Activated CD8-positive, alpha-beta memory T cell treated with anti-CD3 and anti-CD28 coated beads, Interleukin-2, amount 10 ng/mL, durations not matched to agents 7 days and 5 days (primary cell): ENCODE measurements around the gene SFXN3. TPM values are rescaled to one million over a fixed set of nuclear protein-coding genes. Genes with fewer than 3 reads are reported as not detected.
A peak's percentile ranks its signal among the peaks of the same experiment; 100 is the strongest.

Source experiments
- ATAC-seq: fragments of 150-1000 bp; cut with Tn5 transposase; one replicate; pipeline ENCODE4 v1.10.0; 2021; ENCODE audit warnings: moderate library complexity
- CTCF ChIA-PET: fragments of 350-600 bp; sonication (Branson Sonifier 250); formaldehyde crosslinking; loops from one replicate; lab custom pipeline; 2021; ENCODE audit warnings: antibody characterized with exemption; lab: Charles Lee
- DNase-seq: peaks from one replicate; pipeline ENCODE4 v3.0.0-alpha.2; 2020
- H3K27ac Mint-ChIP-seq: one replicate; pipeline ENCODE4 v1.8.0; 2021; ENCODE audit warnings: mild to moderate bottlenecking, mixed read lengths
- H3K27me3 Mint-ChIP-seq: one replicate; pipeline ENCODE4 v1.8.0; 2021; ENCODE audit warnings: mixed read lengths
- H3K36me3 Mint-ChIP-seq: one replicate; pipeline ENCODE4 v1.8.0; 2021; ENCODE audit warnings: mild to moderate bottlenecking, mixed read lengths
- H3K4me1 Mint-ChIP-seq: one replicate; pipeline ENCODE4 v1.8.0; 2021; ENCODE audit warnings: mixed read lengths
- H3K4me3 Mint-ChIP-seq: one replicate; pipeline ENCODE4 v1.8.0; 2021; ENCODE audit warnings: mild to moderate bottlenecking, moderate library complexity, mixed read lengths
- H3K9me3 Mint-ChIP-seq: one replicate; pipeline ENCODE4 v1.8.0; 2022; ENCODE audit warnings: low read depth, mixed read lengths
- total RNA-seq, 2 experiments: library from RNA; stranded (reverse); gene quantifications; one replicate each; pipeline ENCODE4 v1.2.3, GENCODE V29; 2021

The SFXN3 gene
- total RNA-seq, 2 experiments from 2014 or later = 38.2 to 48.8 TPM

DNA sequence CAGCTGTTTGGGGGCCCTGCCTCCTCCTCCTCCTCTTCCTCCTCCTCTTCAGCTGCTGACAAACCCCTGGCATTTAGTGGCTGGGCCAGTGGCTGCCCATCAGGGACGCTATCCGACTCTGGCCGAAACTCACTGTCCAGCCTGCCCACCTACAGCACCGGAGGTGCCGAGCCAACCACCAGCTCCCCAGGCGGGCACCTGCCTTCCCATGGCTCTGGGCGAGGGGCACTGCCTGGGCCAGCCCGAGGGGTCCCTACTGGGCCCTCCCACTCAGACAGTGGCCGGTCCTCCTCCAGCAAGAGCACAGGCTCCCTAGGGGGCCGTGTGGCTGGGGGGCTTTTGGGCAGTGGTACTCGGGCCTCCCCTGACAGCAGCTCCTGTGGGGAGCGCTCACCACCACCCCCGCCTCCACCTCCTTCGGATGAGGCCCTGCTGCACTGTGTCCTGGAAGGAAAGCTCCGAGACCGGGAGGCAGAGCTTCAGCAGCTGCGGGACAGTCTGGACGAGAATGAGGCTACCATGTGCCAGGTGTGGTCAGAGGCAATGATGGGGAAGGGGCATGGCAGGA lies 27.3 kb upstream of the SFXN3 start:
- H3K4me1 Mint-ChIP-seq = peaks cover 6% of the 10 kb centered on the region
- CTCF ChIA-PET = interaction anchor here (1.5 to 13.2 kb wide), 2 partner anchors 13 to 46 kb away, joined by 3 to 174 read pairs; no protein-coding TSS in a partner anchor
- no peak overlapping the region for H3K27ac Mint-ChIP-seq
- H3K9me3 Mint-ChIP-seq = no peaks in the 10 kb centered on the region
- ATAC-seq (no peak), DNase-seq (no peak)
- no peaks in the 10 kb centered on the region for H3K36me3 Mint-ChIP-seq
- H3K27me3 Mint-ChIP-seq = no peaks in the 10 kb centered on the region
- no peak overlapping the region for H3K4me3 Mint-ChIP-seq

DNA sequence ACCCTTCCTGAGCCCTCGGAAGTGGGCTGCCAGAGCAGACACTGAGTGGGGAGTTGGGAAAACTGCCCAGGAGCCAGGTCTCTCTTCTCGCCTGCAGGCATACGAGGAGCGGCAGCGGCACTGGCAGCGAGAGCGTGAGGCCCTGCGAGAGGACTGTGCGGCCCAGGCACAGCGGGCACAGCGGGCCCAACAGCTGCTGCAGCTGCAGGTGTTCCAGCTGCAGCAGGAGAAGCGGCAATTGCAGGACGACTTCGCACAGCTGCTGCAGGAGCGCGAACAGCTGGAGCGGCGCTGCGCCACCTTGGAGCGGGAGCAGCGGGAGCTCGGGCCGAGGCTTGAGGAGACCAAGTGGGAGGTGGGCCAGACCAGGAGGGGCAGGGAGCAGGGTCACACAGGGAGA lies 25.7 kb upstream of the SFXN3 start:
- ATAC-seq (no peak), DNase-seq (no peak)
- Mint-ChIP-seq H3K27ac (no peak overlapping the region), H3K36me3 (no peaks in the 10 kb centered on the region), H3K9me3 (no peaks in the 10 kb centered on the region), H3K4me3 (no peak overlapping the region), H3K4me1 (peaks cover 3% of the 10 kb centered on the region), H3K27me3 (no peaks in the 10 kb centered on the region)
- CTCF ChIA-PET = interaction anchor here (1.5 to 13.2 kb wide), 2 partner anchors 11 to 47 kb away, joined by 3 to 174 read pairs; no protein-coding TSS in a partner anchor

DNA sequence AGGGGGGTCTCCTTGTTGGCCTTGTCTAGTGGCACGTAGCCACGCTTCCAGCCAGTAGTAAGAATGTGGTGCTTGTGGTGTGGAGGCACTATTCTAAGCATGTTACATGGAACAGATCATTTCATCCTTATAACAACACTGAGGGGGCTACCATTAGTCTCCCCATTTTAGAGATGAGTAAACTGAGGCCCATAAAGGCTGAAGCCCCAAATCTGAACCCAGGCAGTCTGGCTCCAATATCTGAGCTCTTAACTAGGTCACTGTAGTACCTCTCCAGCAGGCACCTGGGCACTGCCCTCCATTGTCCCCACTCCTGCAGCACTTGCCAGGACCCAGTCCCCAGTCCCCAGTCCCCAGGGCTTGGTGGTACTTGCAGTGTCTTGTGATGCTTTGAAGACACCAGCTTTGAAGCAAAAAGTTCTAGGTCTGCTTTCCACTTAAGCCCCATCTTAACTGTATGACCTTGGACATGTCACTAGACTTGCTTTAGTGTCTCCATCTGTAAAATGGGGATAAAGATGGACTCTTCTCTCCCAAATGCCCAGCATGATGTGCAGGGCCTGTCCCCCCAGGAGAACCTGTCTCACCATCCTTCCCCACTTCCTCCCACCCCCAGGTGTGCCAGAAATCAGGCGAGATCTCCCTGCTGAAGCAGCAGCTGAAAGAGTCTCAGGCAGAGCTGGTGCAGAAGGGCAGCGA lies 25.0 kb upstream of the SFXN3 start:
- Mint-ChIP-seq H3K27me3 (no peaks in the 10 kb centered on the region), H3K27ac (no peak overlapping the region), H3K9me3 (no peaks in the 10 kb centered on the region), H3K36me3 (no peaks in the 10 kb centered on the region), H3K4me1 (peaks cover 2% of the 10 kb centered on the region), H3K4me3 (no peak overlapping the region)
- no peak for DNase-seq
- ATAC-seq = no peak
- CTCF ChIA-PET = interaction anchor here (2.2 to 13.2 kb wide), 3 partner anchors 8 to 26 kb away, joined by 6 to 174 read pairs (median 16); no protein-coding TSS in a partner anchor

DNA sequence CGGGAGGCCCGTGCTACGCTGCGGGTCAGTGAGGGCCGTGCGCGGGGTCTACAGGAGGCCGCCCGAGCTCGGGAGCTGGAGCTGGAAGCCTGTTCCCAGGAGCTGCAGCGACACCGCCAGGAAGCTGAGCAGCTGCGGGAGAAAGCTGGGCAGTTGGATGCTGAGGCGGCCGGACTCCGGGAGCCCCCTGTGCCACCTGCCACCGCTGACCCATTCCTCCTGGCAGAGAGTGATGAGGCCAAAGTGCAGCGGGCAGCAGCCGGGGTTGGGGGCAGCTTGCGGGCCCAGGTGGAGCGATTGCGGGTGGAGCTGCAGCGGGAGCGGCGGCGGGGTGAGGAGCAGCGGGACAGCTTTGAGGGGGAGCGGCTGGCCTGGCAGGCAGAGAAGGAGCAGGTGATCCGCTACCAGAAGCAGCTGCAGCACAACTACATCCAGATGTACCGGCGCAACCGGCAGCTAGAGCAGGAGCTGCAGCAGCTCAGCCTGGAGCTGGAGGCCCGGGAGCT lies 24.4 kb upstream of the SFXN3 start:
- DNase-seq = no peak
- Mint-ChIP-seq H3K27me3 (no peaks in the 10 kb centered on the region), H3K4me1 (no peaks in the 10 kb centered on the region), H3K27ac (no peak overlapping the region), H3K36me3 (no peaks in the 10 kb centered on the region), H3K9me3 (no peaks in the 10 kb centered on the region), H3K4me3 (no peak overlapping the region)
- CTCF ChIA-PET = interaction anchor here (1.1 to 2.3 kb wide), 4 partner anchors 9 to 25 kb away, joined by 4 to 16 read pairs (median 6); partner anchors contain the start of genes PDZD7 and SFXN3
- no peak for ATAC-seq

DNA sequence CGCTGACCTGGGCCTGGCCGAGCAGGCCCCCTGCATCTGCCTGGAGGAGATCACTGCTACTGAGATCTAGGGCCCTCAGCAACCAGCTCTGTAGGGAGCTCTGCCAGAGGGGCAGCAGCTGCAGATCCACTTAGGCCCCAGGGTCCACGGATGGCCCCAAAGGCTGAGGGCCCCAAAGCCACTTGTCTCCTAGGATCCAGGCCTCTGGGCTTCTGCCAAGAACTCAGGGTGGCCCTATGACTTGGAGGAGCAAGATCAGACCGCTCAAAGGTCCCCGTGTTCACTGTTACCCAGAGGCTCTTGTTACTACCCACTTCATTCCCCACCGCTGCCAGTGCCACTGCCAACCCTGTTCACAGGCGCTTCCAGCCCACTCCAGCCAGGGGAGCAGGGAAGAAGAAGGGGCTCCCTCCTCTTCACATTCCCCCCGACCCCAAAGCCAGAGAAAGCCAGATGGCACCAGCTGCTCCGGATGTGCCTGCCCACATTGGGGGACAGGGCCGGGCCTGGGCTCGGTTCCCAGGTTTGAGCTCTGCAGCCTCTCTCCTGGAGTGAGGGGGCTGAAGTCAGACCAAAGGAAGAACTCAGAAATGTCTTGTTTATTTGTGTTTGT lies 23.8 kb upstream of the SFXN3 start:
- Mint-ChIP-seq H3K27ac (no peak overlapping the region), H3K4me3 (no peak overlapping the region), H3K27me3 (no peaks in the 10 kb centered on the region), H3K36me3 (no peaks in the 10 kb centered on the region), H3K9me3 (no peaks in the 10 kb centered on the region), H3K4me1 (no peaks in the 10 kb centered on the region)
- ATAC-seq = no peak
- no peak for DNase-seq
- CTCF ChIA-PET = interaction anchor here (1.1 to 2.3 kb wide), 4 partner anchors 9 to 25 kb away, joined by 4 to 16 read pairs (median 6); partner anchors contain the start of genes PDZD7 and SFXN3

DNA sequence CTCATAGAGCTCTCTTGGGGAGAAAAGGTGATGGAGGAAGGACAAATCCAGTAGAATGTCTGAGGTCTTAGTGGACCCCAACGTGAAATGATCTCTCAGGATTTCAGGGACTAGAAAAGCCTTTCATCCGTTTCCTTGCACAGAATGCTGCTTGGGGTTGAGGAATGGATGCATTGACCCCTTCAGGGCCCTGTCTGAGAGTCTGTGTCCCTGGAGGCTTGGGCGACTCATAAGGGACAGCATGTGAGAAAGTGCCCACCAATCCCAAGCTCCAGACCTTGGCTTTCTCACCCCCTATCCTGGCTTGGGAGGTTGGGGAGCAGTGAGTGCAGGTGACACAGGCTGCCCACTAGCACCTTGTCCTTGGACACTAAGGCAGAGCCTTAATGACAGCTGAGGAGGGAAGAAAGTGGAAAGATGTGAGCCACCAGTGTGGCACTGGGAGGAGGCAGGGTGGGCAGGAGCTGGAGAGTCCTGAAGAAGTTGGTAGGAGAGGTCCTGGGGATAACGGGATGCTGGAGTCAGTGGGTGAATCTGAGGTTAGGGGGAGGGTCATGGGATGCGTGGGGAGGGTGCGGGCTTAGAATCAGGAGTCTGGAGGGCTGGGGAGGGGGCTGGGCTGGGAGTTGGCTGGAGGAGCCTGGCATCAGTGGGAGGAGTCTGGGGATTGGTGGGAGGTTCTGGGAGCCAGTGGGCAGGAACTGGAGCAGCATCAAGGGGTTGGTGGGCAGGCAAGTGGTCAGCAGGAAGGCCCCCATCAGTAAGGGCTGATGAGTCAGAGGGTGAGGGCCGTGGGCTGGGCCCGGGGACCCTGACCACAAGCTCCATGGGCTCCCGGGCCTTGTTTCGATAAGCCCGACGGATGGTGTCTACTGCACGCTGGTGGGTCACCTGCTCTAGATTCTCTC lies 22.9 kb upstream of the SFXN3 start:
- no peak overlapping the region for H3K27ac Mint-ChIP-seq
- CTCF ChIA-PET = interaction anchor here (1.1 to 2.3 kb wide), 6 partner anchors 9 to 24 kb away, joined by 3 to 16 read pairs (median 6); no protein-coding TSS in a partner anchor
- H3K4me1 Mint-ChIP-seq = peaks cover 7% of the 10 kb centered on the region
- H3K27me3 Mint-ChIP-seq = peaks cover 1% of the 10 kb centered on the region
- no peak for ATAC-seq
- DNase-seq = no peak
- no peaks in the 10 kb centered on the region for H3K9me3 Mint-ChIP-seq
- no peaks in the 10 kb centered on the region for H3K36me3 Mint-ChIP-seq
- H3K4me3 Mint-ChIP-seq = no peak overlapping the region

DNA sequence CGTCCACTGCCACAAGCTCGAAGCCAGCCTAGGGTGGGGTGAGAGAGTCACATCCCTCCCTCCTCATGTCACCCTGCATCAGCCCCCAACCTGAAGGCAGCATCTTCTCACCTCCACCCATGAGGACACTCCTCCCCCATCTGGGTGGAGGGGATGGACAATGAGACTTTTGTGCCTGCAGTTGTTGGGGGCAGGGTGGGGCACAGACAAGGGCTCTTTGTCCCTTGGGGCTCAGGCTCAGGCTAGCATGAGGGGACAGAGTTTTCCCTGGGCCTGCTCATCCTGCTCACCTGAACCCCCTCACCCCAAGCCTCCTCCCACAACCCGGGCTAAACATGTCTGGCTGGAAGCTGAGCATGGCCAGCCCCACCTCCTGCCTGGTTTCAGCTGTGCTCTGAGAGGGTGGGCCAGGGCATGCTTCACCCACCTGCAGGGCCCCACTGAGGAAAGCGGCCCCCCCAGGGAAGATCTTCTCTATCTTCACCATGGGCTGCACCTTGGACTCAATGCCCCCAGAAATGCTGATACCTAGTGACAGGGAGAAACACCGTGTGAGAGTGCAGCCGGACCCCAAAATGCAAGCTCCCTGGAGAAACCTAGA lies 22.1 kb upstream of the SFXN3 start:
- Mint-ChIP-seq H3K27ac (no peak overlapping the region), H3K36me3 (no peaks in the 10 kb centered on the region), H3K9me3 (no peaks in the 10 kb centered on the region), H3K4me3 (no peak overlapping the region), H3K4me1 (peaks cover 12% of the 10 kb centered on the region), H3K27me3 (peaks cover 3% of the 10 kb centered on the region)
- DNase-seq (no peak), ATAC-seq (no peak)
- CTCF ChIA-PET = interaction anchor here (1.1 to 2.3 kb wide), 3 partner anchors 8 to 11 kb away, joined by 3 to 9 read pairs (median 7); no protein-coding TSS in a partner anchor

DNA sequence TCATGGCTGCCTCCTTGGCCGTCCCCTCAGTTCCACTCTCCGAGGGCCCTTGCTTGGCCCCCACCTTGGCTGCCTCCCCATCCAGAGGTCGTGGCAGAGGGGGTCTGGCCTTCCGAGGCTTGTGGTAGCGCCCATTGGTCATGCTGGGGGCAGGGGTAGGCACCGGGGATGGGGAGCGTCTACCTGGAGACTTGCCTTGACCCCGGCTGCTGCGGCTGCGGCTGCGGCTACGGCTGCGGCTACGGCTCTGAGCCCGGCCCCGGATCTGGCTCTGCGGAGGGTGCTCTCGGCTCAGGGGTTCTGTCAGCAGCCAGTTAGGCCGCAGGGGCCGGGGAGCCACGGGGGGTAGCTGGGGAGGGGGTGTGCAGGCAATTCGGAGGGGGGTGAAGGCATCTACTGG lies 20.7 kb upstream of the SFXN3 start:
- DNase-seq (no peak), ATAC-seq (no peak)
- Mint-ChIP-seq H3K36me3 (no peaks in the 10 kb centered on the region), H3K4me1 (peaks cover 26% of the 10 kb centered on the region), H3K27me3 (peaks cover 3% of the 10 kb centered on the region), H3K27ac (no peak overlapping the region), H3K9me3 (no peaks in the 10 kb centered on the region), H3K4me3 (no peak overlapping the region)
- CTCF ChIA-PET = interaction anchor here (0.8 to 2.3 kb wide), 2 partner anchors 8 to 12 kb away, joined by 3 to 7 read pairs; no protein-coding TSS in a partner anchor

DNA sequence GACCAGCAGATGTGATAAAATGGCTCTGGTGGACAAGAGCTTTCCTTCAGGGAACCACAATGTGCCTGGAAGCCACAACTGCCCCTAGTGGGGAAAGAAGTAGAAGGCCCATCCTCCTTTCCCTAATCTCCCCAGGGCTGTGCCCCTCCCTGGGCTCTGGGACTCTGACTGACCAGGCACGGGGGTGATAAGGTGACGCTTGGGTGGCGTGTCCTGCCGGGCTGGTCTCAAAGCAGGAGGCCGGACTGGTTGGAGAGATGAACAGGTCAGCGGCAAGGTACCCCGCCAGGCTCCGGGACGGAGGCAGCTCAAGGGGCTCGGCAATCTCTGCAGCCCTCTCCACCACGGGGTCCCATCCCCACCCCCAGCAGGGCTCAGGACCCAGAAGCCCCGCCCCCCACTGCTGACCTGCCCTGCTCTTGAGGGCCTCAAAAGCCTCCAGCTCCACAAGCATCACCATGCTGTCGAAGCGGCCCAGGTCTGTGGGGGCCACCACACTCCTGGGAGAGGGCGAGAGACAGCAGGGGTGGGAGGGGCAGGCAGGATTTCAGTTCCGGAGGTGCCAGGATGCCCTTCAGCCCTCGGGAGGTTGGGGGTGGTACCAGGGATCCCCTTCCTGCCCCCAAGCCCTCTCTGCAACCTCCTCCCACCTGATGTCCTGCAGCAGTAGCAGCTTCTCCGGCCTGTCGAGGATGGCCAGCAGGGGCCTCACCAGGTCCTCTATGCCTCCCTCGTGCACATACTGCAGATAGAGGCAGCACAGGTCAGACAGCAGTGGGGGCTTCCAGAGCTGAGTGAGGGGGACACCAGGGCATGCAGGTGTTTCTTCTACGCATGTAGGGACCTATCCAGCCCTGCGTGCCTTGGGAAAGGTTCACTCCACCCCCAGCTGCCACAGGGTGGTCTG lies 19.3 kb upstream of the SFXN3 start:
- Mint-ChIP-seq H3K36me3 (no peaks in the 10 kb centered on the region), H3K27me3 (peaks cover 8% of the 10 kb centered on the region), H3K27ac (no peak overlapping the region), H3K9me3 (no peaks in the 10 kb centered on the region), H3K4me1 (peaks cover 27% of the 10 kb centered on the region), H3K4me3 (no peak overlapping the region)
- ATAC-seq (no peak), DNase-seq (no peak)
- CTCF ChIA-PET = interaction anchor here (0.7 to 1.6 kb wide), 8 partner anchors 9 to 43 kb away, joined by 4 to 8 read pairs (median 5); partner anchors contain the start of genes LZTS2 and SEMA4G

DNA sequence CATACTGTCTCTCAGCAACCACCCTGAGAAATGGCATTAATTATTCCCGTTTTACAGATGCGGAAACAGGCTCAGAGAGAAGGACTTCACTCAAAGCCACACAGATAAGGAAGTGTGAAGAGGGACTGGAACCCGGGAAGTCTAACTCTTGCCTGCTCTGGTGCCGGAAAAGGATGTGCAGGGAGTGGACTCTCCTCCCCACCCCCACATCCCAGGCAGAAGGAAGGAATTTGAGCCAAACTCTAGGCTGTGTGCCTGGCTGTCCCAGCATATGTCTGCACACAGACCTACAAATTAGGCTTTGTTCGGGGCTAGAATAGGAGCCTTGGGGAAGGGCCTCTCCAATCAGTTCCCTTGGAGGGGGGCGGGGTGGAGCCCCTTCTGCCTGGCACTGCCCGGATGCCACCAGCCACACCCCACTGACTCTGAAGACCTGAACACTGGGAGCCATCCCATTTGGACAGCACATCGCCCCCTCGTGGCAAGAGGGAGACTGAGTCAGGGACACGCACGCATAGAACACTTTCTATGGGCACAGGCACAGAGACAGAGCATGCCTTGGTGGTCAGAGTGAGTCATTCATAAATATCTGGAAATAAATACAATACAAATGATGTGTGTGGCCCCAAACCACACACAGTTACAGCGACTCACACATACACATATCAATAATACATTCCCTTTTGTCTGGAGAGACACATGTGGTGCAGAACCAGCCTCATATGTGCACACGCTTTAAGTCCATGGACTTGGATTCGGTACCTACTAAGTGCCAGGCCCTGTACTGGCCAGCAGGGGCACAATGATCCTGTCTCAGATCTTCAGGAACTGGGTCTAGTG lies 18.3 kb upstream of the SFXN3 start:
- DNase-seq (peak; percentile 89), ATAC-seq (peak; percentile 90)
- H3K4me1 Mint-ChIP-seq = peaks cover 27% of the 10 kb centered on the region
- no peaks in the 10 kb centered on the region for H3K36me3 Mint-ChIP-seq
- CTCF ChIA-PET = interaction anchor here (0.8 to 7.6 kb wide), 7 partner anchors 10 to 31 kb away, joined by 4 to 174 read pairs (median 6); partner anchors contain the start of gene LZTS2
- peaks cover 17% of the 10 kb centered on the region for H3K27me3 Mint-ChIP-seq
- H3K9me3 Mint-ChIP-seq = no peaks in the 10 kb centered on the region
- no peak overlapping the region for H3K4me3 Mint-ChIP-seq
- peak overlapping the region; percentile 27 for H3K27ac Mint-ChIP-seq
